ENCODE results near the gene THBS4. TPM values are rescaled to one million over a fixed set of nuclear protein-coding genes. Genes with fewer than 3 reads are reported as not detected.

Gene THBS4
- polyA plus RNA-seq, 12 donors: 103 to 442 (median 311) TPM; not detected in 1

- no peak for DNase-seq
Measured at GRCh38 chr5:80072103-80073073, 37.2 kb downstream of the THBS4 start.

GRCh38 chr5:80076131-80077050 lies 41.2 kb downstream of the THBS4 start:
- no peak for DNase-seq

- no peak for DNase-seq
Measured at GRCh38 chr5:80077051-80077714, 42.0 kb downstream of the THBS4 start.

GRCh38 chr5:80078921-80079320 lies 43.8 kb downstream of the THBS4 start:
- DNase-seq: no peak

- no peak for DNase-seq
Measured at GRCh38 chr5:80082281-80082680, 47.1 kb downstream of the THBS4 start.

GRCh38 chr5:80082731-80083100 lies 47.6 kb downstream of the THBS4 start:
- peak; percentile 89 for DNase-seq

GRCh38 chr5:80083101-80083890 lies 48.1 kb downstream of the THBS4 start:
- peak; percentile 68 for DNase-seq

- DNase-seq: no peak
Measured at GRCh38 chr5:80090884-80091166, 55.7 kb downstream of the THBS4 start.

- peak; percentile 69 for DNase-seq
Measured at GRCh38 chr5:80091792-80092192, 56.6 kb downstream of the THBS4 start.

GRCh38 chr5:80092486-80093107 lies 57.4 kb downstream of the THBS4 start:
- no peak for DNase-seq

- no peak for DNase-seq
Measured at GRCh38 chr5:80093796-80094195, 58.6 kb downstream of the THBS4 start.

GRCh38 chr5:80094236-80094738 lies 59.1 kb downstream of the THBS4 start:
- DNase-seq: no peak

- no peak for DNase-seq
Measured at GRCh38 chr5:80097451-80097850, 62.3 kb downstream of the THBS4 start.

GRCh38 chr5:80101993-80102392 lies 66.8 kb downstream of the THBS4 start:
- DNase-seq: no peak

- no peak for DNase-seq
Measured at GRCh38 chr5:80103371-80103770, 68.2 kb downstream of the THBS4 start.

GRCh38 chr5:80105698-80106439 lies 70.7 kb downstream of the THBS4 start:
- no peak for DNase-seq

- DNase-seq: no peak
Measured at GRCh38 chr5:80106916-80107315, 71.8 kb downstream of the THBS4 start.

- DNase-seq: no peak
Measured at GRCh38 chr5:80109646-80110478, 74.7 kb downstream of the THBS4 start.
